NCI-H526 treated with DMSO at 0.1 percent for 48 hours (cell line): ENCODE data around the gene PADI1.

Source experiments
- DNase-seq: peaks from one replicate; lab custom pipeline; 2025; lab: John Stamatoyannopoulos, UW

The PADI1 gene

GRCh38 chr1:17183388-17184160 lies 21.4 kb upstream of the PADI1 start:
- DNase-seq, result no peak

DNA sequence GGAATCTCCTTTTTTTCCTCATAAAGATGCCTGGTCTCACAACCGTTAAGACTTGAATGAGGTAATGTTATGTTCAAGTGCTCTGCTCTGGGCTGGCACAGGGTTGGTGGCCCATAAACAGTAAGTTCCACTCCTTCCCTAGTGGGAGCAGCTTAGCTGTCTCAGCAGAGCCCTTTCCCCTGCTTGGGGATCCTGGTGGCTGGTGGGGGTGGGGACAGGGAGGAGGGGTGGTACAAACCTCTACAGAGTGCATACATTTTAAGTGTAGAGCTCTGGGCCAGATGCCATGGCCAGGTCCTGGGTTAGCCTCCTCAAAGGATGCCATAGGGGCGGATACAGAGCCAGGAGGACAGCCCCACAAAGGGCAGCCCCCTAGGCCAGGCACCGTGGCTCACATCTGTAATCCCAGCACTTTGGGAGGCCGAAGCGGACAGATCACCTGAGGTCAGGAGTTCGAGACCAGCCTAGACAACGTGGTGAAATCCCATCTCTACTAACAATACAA lies 20.7 kb upstream of the PADI1 start:
- no peak for DNase-seq

DNA sequence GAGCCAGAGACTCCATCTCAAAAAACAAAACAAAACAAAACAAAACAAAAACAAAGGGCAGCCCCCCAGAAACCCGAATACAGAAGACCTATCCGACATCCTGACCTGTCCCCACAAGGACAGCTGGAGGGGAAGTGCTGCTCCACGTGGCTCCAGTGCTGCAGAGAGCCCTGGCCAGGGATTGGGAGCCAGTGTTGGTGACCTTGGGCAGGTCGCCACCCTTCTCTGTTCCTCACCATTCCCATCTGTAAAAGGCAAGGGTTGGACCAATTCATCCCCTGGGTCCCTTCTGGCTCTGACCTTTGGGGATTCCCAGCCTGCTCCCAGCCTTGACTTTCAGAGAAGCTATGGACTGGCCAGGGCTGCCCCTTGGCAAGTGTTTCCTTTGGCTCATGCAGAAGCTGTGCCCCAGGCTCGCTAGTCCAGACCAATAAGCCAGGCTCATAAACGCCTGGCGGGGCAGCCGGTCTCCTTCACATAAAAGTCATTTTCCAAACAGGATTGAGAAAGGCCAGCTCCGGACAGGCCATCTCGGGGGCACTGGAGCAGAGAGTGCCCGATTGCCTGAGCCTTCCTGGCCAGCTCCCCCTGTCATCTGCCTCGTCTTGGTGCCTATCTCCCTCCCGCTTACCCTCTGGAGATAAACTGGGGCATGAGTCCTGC lies 20.0 kb upstream of the PADI1 start:
- no peak for DNase-seq

DNA sequence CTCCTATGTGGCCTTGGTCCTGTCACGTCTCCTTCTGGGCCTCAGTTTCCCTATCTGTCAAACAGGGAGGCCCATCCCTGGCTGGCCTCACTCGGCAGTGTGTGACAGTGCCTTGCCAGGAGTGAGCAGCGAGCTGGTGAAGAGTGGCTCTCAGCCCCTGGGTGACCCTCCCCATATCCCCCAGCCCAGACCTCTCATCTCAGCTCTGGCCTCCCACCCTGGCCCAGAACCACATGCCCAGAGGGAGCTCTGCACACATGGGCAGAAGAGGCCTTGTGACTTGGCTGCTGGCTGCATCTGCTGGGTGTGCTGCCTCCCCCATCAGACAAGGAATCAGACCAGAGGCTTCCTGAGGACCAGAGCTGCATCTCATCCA lies 19.5 kb upstream of the PADI1 start:
- DNase-seq, result no peak

- DNase-seq, result no peak
These were observed 18.6 kb upstream of the PADI1 start for GRCh38 chr1:17186216-17186909.

- DNase-seq, result no peak
These were observed 17.9 kb upstream of the PADI1 start for GRCh38 chr1:17187051-17187450.

DNA sequence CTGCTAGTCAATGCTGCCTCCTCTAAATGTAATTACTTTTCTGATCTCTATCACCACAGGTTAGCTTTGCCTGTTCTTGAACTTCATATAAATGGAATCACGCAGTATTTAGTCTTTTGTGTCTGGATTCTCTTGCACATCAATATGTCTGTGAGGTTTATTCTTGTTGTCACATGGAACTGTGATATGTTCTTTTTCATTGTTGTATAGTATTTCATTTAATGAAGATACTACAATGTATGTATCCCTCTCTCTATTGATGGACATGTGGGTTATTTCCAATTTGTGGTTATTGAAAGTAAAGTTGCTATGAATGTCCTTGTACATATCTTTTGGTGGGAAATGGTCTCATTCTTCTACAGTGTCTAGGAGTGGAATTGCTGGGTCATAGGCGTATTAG lies 16.7 kb upstream of the PADI1 start:
- no peak for DNase-seq

DNA sequence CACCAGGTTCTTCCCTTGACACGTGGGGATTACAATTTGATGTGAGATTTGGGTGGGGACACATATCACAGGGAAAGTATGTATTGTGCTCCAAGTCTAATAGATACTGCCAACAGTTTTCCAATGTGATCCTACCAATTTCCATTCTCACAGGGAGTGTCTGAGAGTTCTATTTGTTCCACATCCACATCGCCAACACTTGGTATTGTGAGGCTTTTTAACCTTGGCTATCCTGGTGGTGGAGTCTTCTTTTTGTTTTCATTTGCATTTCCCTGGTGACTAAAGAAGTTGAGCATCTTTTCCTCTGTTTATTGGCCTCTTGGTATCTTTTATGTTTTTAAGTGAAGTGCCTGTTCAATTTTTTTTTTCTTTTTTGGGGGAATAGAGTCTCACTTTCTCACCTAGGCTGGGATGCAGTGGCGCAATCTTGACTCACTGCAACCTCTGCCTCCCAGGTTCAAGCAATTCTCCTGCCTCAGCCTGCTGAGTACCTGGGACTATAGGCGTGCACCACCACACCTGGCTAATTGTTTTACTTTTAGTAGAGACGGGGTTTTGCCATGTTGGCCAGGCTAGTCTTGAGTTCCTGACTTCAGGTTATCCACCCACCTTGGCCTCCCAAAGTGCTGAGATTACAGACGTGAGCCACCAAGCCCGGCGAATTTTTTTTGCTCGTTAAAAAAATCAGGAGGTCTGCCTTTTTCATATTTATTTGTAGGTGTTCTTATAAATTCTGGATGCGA lies 15.9 kb upstream of the PADI1 start:
- no peak for DNase-seq

GRCh38 chr1:17189632-17189990 lies 15.3 kb upstream of the PADI1 start:
- DNase-seq, result no peak

DNA sequence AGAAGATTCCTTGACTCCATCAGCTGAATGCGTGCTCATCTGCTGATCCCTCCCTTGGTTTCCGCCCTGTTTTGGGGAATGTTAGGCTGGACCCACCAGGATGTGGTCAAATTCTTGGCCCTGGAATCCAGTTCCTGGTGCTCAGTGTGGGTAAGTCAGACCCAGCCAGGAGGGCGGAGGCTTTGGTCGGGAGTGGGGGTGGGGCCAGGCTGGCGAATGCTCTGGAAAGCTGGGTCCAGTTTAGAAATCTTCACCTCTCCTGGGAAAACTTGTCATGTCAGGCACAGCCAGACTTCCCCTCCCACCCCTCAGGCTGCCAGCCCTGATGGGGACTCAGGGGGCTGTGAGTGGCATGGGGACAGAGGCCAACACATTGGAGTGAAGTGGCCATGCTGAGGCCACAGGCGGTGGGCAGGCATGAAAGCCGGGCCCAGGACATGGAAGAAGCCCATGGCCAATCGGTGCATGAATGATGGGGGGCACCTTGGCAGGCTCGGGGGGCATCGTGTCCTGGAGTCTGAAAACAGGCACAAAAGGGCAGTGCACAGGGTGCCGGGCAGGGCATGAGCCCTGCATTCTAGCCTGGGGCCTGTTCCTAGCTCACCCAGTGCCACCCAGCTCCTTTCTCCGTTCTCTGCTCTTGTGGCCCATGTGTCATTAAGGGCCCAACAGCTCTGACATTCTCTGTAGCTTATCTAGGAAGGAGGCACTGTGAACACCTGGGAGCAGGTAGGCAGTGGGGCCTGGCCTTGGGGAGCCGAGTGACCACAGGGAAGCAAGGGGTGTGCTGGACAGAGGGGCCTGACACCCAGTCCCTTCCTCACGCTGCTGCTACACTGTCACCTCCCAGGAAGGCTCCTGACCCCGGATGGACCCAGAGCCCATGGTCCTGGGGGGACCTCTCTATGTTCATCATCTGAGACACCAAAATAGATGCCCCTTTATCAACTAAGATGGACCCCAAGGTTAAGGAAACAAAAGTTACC lies 14.6 kb upstream of the PADI1 start:
- DNase-seq, result no peak

- DNase-seq, result no peak
These were observed 13.0 kb upstream of the PADI1 start for GRCh38 chr1:17191990-17192242.

- no peak for DNase-seq
These were observed 12.3 kb upstream of the PADI1 start for GRCh38 chr1:17192394-17193221.

DNA sequence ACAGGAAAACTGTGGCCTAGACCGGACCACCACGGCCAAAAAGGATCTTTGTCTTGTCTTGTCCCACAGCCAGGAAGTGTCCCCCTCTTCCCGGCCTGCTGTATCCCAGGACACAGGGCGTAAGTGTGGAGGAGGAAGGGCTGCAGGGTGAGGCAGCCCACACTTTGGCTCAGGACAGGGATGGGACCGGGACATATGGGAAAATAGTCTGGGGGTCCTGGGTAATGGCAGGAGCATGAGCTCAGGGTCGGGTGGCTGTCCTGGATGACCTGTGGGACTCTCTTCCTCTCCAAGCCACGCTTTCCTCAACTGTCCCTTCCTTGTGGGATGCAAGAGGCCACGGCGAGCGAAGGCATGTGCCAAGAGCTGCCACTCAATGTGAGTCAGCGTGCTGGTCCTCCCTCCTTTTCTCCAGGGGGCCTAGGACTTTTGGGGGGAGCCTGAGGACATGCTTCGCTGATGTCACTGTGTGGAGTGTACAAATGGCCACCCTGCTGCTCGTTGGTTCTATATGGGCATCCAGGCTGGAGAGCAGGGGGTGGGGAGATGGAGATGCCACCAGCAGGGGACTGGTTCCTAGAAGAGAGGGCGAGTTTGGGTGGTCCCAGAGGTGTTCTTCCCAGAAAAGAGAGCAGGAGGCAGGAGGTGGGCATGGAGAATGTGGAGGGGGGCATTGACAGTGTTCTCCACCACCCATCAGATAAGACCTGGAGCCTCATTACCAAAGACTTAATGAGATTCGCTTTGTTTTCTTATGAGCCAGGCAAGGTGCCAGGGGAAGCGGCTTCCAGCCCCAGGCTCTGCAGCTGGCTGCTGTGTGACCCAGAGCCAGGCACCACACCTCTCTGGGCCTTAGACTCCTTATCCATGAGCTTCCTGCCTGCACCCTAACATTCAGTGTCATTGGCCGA lies 11.5 kb upstream of the PADI1 start:
- no peak for DNase-seq

DNA sequence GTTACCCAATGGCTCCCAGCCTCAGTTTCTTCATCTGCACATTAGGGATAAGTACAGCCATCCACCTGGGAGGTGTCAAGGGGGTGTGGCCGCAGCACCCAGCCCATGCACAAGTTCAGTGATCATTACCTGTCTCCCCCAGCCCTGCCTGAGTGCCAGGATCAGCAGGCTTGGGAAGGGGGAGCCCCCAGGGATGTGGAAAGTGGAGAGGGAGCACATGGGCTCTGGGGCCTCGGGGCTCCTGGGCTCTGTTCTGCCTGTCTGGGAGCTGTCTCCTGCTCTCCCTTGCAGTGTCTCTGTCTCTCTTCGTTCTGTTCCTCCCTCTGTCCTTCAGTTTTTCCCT lies 10.8 kb upstream of the PADI1 start:
- DNase-seq, result no peak

GRCh38 chr1:17194615-17195528 lies 10.1 kb upstream of the PADI1 start:
- no peak for DNase-seq

DNA sequence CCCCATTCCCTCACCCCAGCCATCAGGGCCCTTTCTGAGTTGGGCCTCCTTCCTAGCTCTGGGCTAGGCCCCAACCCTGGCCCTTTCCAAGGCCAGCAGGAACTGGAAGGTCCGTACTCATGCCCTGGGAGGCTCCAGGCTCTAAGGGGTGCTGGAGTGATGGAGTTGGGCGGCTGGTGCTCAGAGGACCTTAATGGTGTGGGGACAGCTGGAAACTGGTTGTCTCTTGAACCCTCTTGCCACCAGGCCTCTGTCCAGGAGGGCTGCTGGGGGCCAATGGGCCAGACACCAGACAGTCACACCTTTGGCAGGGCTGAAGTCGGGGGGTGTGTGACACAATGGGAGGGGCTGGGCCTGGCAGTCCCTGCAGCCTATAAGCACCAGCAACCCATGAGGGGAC lies 9.2 kb upstream of the PADI1 start:
- DNase-seq, result no peak

- no peak for DNase-seq
These were observed 8.3 kb upstream of the PADI1 start for GRCh38 chr1:17196496-17197185.

GRCh38 chr1:17197696-17198095 lies 7.2 kb upstream of the PADI1 start:
- DNase-seq, result no peak
